ENCODE measurements around the gene PLPP2. TPM values are rescaled to one million over a fixed set of nuclear protein-coding genes. Genes with fewer than 3 reads are reported as not detected.
A peak's percentile ranks its signal among the peaks of the same experiment; 100 is the strongest.
"Not testable (repeated sequence)": the region's sequence is repeated elsewhere in the genome, so short reads cannot be mapped to it uniquely, and the experiment has no call there.

The PLPP2 gene
- total RNA-seq, 1 experiment from 2014 or later, result 67.0 TPM

DNA sequence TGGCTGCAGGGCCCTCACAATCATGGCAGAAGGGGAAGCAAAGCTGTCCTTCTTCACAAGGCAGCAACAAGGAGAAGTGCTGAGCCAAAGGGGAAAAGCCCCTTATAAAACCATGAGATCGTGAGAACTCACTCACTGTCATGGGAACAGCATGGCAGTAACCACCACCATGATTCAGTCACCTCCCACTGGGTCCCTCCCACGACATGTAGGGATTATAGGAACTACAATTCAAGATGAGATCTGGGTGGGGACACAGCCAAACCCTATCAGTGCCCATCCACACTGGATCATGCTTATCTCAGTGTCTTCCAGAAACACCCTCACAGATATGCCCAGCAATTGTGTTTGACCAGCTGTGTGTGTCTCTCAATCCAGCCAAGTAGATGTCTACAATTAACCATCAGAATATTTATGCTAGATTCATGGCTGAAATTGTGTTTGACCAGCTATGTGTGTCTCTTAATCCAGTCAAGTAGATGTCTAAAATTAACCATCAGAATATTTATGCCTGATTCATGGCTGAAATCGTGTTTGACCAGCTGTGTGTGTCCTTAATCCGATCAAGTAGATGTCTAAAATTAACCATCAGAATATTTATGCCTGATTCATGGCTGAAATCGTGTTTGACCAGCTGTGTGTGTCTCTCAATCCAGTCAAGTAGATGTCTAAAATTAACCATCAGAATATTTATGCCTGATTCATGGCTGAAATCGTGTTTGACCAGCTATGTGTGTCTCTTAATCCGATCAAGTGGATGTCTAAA lies 38.6 kb downstream of the PLPP2 start:
- DNase-seq (ENCODE audit: low read depth, low spot score); H3K27me3 ChIP-seq (ENCODE audit: control insufficient read depth, insufficient read depth, low read length); H3K9me3 ChIP-seq (ENCODE audit: control insufficient read depth, insufficient read depth, low read depth, low read length); ATAC-seq; POLR2A ChIA-PET; H3K36me3 ChIP-seq (ENCODE audit: control insufficient read depth, insufficient read depth, low read length); H3K4me1 ChIP-seq (ENCODE audit: control insufficient read depth, insufficient read depth, low read length); intact Hi-C loops (cut with micrococcal nuclease; ENCODE audit: unreplicated experiment); in situ Hi-C loops (cut with HindIII; ENCODE audit: low pct_unique_long_range_greater_than_20kb, low sequenced_read_pairs); H3K4me3 ChIP-seq (ENCODE audit: low read depth in 2 of 2, low read length in 2 of 2); CTCF ChIA-PET; BruUV-seq (replicated peaks); H3K27ac ChIP-seq (ENCODE audit: low read length): not testable (repeated sequence)

GRCh38 chr19:246551-246950 lies 44.7 kb downstream of the PLPP2 start:
- H3K36me3 ChIP-seq (ENCODE audit: control insufficient read depth, insufficient read depth, low read length), result no peaks in the 10 kb centered on the region
- CTCF ChIA-PET, result no interaction called here
- TF ChIP-seq TCF7L2 (IDR thresholded peaks at IDR 0.05; ENCODE audit: low read depth, low read length) (no peak), SIN3A (IDR thresholded peaks at IDR 0.05; ENCODE audit: borderline replicate concordance, insufficient read depth, low read depth, low read length) (no peak), POLR2AphosphoS5 (IDR thresholded peaks at IDR 0.05; ENCODE audit: low read depth, low read length) (no peak), CTCF (IDR thresholded peaks at IDR 0.05) (no peak)
- TF ChIP-seq, protein P1, sequence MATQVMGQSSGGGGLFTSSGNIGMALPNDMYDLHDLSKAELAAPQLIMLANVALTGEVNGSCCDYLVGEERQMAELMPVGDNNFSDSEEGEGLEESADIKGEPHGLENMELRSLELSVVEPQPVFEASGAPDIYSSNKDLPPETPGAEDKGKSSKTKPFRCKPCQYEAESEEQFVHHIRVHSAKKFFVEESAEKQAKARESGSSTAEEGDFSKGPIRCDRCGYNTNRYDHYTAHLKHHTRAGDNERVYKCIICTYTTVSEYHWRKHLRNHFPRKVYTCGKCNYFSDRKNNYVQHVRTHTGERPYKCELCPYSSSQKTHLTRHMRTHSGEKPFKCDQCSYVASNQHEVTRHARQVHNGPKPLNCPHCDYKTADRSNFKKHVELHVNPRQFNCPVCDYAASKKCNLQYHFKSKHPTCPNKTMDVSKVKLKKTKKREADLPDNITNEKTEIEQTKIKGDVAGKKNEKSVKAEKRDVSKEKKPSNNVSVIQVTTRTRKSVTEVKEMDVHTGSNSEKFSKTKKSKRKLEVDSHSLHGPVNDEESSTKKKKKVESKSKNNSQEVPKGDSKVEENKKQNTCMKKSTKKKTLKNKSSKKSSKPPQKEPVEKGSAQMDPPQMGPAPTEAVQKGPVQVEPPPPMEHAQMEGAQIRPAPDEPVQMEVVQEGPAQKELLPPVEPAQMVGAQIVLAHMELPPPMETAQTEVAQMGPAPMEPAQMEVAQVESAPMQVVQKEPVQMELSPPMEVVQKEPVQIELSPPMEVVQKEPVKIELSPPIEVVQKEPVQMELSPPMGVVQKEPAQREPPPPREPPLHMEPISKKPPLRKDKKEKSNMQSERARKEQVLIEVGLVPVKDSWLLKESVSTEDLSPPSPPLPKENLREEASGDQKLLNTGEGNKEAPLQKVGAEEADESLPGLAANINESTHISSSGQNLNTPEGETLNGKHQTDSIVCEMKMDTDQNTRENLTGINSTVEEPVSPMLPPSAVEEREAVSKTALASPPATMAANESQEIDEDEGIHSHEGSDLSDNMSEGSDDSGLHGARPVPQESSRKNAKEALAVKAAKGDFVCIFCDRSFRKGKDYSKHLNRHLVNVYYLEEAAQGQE (IDR thresholded peaks at IDR 0.05; ENCODE audit: insufficient read depth in 1 of 2, low read depth in 2 of 2, low read length in 1 of 2), result no peak
- no peak overlapping the region for H3K4me3 ChIP-seq (ENCODE audit: low read depth in 2 of 2, low read length in 2 of 2)
- intact Hi-C loops (cut with micrococcal nuclease; ENCODE audit: unreplicated experiment) (no loop called here), in situ Hi-C loops (cut with HindIII; ENCODE audit: low pct_unique_long_range_greater_than_20kb, low sequenced_read_pairs) (no loop called here)
- H3K4me1 ChIP-seq (ENCODE audit: control insufficient read depth, insufficient read depth, low read length), result no peaks in the 10 kb centered on the region
- no peak overlapping the region for H3K27ac ChIP-seq (ENCODE audit: low read length)
- POLR2A ChIA-PET, result no interaction called here
- no TSS peak for BruUV-seq (replicated peaks)
- ATAC-seq, result no peak
- no peak for DNase-seq (ENCODE audit: low read depth, low spot score)
- H3K27me3 ChIP-seq (ENCODE audit: control insufficient read depth, insufficient read depth, low read length), result no peaks in the 10 kb centered on the region
- no peaks in the 10 kb centered on the region for H3K9me3 ChIP-seq (ENCODE audit: control insufficient read depth, insufficient read depth, low read depth, low read length)

DNA sequence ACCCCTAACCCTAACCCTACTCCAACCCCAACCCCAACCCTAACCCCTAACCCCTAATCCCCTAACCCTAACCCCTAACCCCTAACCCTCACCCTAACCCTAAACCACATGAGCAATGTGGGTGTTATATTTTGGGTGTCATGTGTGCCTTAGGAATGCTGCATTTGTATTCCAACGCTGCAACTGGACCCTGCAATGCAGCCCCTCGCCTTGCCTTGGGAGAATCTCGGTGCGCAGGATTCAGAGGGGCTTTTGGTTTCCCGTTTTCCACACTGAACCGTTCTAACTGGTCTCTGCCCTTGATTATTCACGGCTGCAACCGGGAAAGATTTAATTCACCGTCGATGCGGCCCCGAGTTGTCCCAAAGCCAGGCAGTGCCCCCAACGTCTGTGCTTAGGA lies 45.3 kb downstream of the PLPP2 start:
- H3K9me3 ChIP-seq (ENCODE audit: control insufficient read depth, insufficient read depth, low read depth, low read length); in situ Hi-C loops (cut with HindIII; ENCODE audit: low pct_unique_long_range_greater_than_20kb, low sequenced_read_pairs); H3K36me3 ChIP-seq (ENCODE audit: control insufficient read depth, insufficient read depth, low read length); DNase-seq (ENCODE audit: low read depth, low spot score); POLR2A ChIA-PET; ATAC-seq; BruUV-seq (replicated peaks); H3K4me1 ChIP-seq (ENCODE audit: control insufficient read depth, insufficient read depth, low read length); intact Hi-C loops (cut with micrococcal nuclease; ENCODE audit: unreplicated experiment); CTCF ChIA-PET; H3K27me3 ChIP-seq (ENCODE audit: control insufficient read depth, insufficient read depth, low read length); H3K27ac ChIP-seq (ENCODE audit: low read length): not testable (repeated sequence)
- peak overlapping the region; percentile 27 to 38 for H3K4me3 ChIP-seq (ENCODE audit: low read depth in 2 of 2, low read length in 2 of 2)
